CD4-positive, alpha-beta T cell treated with Interleukin-12 subunit alpha and Interleukin-12 subunit beta, for 1 hour (primary cell): Measurements from ENCODE around the gene MYLIP.

ENCODE experiments used
- DNase-seq: peaks from one replicate; pipeline ENCODE4 v3.0.0-alpha.2; 2020

Gene MYLIP

DNA sequence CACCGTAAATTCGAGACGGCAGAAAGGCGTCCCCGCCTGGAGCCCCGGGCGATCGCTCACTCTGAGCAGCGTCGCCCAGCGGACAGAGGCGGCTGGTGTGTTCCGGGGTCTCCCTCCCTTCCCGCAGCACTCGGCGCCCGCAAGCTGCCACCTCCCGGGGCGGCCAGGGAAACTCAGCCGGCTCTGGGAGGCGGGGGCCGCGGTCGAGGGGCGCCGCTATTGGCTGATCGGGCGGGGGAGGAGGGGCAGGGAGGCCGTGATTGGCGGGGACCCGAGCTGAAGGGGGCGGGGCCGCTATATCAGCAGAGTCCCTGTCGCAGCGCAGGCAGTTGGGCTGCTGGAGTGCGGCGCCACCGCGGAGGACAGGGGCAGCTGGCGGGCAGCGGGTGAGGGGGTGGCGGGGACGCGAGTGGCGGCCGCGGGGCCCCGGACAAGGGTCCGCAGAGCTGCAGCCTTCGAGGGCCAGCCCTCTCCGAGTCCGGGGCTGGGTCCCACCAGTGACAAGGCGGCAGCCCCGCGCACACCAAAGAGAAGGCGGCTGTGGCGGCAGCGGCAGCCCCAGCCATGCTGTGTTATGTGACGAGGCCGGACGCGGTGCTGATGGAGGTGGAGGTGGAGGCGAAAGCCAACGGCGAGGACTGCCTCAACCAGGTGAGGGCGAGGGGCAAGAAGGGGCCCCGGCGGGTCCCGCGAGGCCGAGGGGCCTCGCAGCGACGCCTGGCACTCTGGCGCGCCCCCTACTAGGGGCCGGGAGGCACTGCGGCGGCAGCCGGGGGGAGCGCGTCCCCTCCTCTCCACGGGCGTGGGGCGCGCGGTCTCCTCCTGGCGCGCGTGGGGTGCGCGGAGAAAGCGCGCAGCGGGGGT lies at the start of gene MYLIP:
TSS of gene MYLIP (plus strand) at position 328 of the 864 bp plus-strand sequence. CDS start at position 565, 237 bp downstream.
- peak; percentile 98 for DNase-seq

DNA sequence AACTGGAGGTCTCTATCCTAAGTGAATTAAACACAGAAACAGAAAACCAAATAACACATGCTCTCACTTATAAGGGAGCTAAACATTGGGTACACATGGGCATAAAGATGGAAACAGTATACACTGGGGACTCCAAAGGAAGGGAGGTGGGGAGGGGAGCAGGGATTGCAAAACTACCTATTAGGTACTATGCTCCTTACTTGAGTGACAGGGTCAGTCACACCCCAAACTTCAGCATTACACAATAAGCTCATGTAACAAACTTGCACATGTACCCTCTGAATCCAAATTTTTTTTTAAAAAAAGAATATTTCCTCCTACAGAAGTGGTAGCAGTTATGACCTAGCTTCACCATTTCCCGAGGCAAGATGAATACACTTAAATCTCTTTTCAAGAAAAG lies 49.5 kb upstream of the MYLIP start:
- DNase-seq: no peak

DNA sequence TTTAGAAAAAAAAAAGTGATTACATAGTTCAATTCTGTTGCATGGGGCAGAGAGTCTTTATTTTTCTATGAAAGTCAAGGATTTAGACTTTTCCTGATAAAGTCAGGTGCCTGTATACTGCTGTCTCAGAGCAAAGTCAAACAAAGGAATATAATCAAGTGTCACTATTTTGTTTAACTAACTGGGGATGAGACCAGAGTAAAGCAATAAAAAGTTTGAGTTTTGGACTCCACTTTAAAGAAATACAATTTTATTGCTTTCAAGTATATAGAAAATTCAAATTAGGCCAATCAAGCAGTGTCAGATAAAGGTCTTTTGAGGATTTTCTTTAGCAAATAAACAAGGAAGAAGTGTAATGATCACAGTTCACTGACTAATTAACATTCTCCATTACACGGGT lies 48.7 kb upstream of the MYLIP start:
- no peak for DNase-seq

DNA sequence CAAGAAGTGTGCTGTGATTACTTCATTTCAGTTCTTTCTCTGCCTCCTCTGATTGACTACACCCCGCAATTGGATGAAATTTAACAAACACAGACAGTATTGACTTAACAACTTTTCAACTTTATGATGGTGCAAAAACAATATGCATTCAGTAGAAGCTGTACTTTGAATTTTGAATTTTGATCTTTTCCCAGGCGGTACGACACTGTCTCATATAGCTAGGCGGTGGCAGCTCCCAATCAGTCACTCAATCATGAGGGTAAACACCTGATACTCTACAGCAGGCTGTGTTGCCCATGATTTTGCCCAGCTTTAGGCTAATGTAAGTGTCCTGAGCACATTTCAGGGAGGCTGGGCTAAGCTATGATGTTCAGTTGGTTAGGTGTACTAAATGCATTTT lies 47.6 kb upstream of the MYLIP start:
- no peak for DNase-seq

DNA sequence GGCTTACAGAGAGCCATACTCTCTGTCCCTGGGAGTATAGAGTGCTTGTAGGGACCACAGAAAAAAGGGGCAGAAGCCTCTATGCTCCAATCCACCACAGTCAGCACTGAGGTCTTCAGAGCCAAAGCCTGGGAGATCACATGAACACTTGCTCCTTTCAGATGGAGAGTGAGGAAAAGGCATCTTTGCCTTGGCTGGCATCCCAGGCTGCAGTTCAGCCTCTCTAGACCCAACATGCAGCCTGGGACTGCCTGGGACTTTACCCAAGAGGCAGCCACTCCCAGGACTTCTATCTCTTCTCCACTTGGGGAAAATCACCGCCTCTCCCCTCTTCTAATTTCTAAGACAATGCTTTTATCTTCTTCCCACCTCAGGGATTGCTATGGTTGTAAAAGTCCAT lies 46.5 kb upstream of the MYLIP start:
- DNase-seq: no peak

DNA sequence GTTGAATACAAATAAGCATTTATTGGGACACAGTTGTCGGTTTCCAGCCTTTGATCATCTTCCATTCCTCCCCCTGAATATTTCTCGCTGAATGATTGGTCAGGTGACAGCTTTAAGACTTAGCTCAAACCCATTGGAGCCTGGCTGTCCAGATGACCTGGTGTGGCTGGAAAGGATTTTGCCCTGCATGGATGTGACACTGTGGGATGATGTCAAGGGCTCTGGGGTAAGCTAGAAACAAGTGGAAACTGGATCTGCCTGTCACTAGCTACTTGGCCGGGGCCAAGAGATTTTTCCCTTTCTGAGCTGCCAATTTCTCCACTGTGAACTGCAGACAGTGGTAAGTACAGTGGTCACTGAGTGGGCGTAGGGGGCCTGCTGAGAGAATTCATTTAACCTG lies 41.9 kb upstream of the MYLIP start:
- no peak for DNase-seq

DNA sequence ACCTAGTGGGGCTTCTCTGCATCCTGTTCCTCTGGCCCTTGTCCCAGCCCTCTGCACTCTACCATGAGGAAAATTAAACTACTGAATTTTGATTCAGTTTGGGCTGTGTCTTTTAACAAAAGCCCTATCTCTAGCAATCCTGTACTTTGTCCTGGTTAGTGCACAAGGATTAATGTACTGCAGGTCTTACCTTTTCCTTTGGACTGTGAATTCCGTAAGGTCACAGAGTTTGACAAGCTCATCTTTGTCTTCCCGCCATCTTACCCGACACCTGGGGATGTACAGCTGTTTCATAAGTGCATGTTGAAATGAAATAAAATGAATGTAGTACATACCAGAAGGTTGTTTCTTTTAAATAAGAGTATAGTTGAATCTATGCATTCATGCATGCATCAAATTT lies 41.5 kb upstream of the MYLIP start:
- DNase-seq: no peak

DNA sequence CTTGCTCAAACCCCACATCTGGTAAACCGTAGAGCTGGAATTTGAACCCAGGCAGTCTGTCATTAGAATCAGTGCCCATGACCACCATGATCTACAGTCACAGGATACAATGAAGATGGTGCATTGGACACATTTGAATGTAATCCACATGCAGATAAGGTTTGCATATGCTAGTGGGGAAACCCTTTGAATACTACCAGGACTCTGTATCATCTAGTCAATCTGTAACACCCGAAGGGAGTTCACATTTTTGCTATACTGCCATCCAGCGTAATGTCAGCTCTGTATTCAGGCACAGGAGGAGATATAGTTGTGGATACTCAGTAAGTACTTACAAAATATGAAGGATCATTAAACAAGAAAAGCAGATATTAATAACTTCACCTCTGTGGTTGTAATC lies 40.5 kb upstream of the MYLIP start:
- DNase-seq: no peak

DNA sequence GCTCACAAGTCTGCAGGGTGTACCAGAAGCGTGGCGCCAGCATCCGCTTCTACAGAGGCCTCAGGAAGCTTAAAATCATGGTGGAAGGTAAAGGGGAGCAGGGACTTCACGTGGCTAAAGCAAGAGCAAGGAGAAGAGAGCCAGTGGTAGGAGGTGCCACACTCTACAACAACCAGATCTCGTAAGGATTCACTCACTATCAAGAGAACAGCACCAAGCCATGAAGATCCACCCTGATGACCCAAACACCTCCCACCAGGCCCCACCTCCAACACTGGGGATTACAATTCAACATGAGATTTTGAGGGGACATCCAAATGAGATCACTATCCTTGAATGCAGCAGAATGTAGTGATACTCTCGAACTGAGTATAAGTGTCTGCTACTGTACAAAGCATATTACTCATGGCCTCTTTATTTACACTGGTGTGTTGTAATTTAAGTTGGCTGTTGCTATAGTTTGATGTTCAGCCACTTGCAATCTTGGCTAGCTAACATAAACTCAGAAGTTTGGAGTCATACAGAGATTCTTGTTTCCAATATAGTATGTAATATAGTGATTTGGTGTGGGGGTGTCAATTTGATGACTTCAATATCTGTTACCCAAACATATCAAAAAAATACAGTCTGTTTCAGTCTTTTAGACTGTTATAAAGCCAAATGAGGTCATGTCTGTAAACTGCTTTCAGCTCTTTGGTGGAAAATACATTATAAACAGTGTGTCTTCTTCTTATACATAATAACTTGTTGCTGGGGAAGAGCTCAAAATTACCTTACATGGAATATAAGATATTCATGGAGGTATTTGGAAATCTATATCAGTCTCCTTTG lies 39.4 kb upstream of the MYLIP start:
- no peak for DNase-seq

DNA sequence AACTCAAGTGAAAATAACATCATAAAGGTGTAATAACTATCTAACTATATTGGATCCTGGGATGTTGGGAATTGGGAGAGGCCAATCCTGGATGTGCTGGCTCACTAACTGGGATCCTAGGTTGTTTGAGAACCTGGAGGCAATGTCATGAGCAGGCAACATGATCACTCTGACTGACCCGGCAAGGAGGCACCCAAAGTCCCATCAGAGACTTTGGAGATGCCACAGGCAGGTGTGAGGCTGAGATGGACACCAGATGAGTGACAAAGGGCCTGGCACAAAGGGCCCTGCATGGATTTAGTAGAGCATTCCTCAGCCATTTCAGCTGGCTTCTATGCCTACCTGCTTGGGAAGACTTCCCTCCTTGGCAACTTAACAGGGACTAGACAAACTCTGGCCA lies 38.4 kb upstream of the MYLIP start:
- DNase-seq: no peak

DNA sequence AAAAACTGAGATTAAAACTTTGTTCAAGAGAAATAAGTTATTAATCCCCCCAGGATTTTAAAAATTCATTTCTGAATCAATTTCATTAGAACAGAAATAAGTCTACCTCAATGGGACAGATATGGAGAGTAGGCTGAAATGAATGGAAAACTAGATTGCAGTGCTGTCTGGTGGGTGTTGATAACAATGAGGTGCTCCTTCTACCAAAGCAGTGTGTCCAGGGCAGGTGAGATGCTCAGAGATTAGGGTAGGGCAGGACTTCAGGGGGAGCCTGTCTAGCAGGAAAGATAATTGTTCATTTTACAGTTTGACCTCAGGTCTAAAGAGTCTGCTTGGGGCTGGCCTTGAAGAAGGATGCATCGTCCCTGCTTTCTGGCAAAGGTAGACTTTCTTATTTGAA lies 38.0 kb upstream of the MYLIP start:
- DNase-seq: no peak

DNA sequence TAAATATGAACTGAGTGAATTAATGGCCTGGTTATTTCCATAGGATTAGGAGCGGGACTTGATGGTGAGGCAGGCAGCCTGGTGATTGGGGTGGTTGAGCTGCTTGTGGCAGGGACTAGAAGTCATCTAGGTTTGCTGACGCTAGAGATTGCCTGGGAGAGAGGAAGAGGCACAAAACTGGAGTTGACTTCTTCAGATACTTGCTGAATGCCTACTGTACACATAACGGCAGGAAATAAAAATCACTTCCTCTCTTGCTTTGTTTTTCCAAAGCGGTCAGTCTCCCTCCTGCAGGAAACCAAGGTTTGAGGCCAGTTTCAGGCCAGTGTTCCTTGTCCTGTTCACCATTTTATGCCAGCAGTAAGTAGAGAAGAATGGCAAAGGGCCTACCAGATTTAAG lies 36.7 kb upstream of the MYLIP start:
- DNase-seq: no peak

DNA sequence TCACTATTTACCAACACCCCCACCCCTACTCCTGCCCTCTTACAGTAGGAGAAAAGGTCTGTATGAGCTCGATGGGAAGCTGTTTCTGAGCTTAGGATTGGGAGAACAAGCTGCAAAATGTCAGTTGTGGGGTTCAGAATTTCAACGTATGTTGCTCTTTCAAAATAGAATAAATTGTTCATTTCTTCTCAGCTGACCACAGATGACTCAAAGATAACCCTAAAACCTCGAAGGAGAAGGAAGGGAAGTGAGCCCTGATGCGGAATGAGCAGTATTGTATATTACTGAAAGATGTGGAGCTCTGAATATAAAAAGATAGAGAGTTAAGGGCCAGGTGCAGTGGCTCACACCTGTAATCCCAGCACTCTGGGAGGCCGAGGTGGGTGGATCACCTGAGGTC lies 35.9 kb upstream of the MYLIP start:
- no peak for DNase-seq

DNA sequence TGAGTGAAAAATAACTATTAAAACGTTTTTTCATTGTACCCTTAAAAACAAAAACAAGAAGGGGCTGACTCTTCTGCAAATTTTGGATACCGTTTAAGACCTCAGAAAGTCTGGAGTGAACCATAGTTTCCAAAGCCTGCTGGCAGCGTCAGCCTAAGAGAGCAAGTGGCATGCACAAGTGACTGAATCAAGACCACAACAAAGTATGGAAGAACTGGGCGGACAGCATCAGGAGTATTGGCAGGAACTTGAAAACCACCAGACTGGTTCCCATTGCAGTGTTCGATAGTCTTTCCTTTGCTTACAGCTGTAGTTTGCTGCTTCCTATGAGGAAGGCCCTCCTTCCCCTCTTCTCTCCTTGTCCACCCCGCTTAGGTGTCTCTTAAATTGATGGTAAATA lies 33.7 kb upstream of the MYLIP start:
- no peak for DNase-seq

DNA sequence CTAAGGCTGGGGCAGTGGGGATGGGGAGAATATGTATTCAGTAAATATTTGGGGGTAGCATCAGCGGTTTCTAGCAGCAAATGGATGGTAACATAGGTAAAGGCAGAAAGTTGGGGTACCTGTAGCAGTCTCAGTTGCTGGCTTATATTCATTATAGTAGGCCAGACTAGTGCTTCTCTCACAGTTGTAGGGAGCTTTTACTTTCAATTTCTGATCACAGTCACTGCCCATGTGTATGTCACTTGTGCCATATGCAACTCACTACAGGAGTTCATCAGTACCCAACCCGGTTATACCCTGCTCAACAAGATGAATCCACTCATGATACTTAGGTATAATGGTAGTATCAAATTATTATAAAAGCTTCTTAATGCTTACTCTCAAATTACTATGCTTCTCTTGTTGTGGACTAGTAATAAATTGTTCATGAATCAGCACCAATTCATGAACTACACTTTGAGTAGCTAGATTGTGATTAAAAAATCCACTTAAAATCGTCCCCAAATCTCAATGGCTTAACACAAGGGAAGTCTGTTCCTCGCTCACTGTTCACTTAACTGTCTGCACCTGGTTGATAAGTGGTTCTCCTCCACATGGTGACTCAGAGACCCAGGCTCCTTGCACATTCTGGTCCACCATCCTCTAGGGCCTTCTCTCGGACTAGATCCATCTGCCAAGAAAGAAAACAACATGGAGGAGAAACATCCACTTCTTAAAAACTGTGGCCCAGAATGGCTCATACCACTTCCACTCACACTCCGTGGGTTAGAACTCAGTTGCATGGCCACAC lies 31.3 kb upstream of the MYLIP start:
- DNase-seq: no peak

DNA sequence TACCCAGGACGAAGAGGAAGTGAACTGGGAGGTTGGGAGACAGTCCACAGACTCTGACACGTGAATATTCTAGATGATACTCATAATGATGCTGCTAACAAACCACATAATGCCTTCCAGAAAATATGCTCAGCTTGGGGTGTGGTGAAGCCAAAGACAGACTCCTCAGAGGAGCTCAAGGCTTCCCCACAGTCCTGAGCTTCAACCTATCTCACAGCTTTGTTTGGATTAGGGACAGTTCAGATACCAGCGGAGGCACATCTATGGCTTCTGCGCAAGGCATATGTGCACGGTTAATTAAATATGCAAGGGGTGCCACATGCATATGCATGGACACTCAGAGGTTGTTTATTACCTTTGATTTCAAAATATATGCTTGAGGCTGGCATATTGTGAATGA lies 30.7 kb upstream of the MYLIP start:
- no peak for DNase-seq

DNA sequence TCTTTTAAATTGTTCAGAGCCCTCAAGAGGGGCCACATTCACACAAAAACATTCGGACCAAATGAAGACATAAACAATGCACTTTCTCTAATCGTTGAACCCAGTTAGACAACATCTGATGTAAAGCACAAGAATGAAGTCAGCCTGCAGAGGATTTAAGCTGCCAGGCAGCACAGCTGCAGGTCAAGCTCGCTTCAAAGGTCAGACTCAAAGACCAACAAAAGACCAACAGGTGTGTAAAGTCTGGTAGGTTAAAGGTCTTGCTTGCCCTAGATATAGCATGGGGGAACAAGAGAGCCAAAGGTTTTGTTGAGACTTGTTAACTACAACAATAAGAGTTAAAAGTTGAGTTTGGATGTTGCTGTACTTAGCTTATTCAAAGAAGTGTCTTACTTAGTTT lies 26.7 kb upstream of the MYLIP start:
- DNase-seq: no peak

DNA sequence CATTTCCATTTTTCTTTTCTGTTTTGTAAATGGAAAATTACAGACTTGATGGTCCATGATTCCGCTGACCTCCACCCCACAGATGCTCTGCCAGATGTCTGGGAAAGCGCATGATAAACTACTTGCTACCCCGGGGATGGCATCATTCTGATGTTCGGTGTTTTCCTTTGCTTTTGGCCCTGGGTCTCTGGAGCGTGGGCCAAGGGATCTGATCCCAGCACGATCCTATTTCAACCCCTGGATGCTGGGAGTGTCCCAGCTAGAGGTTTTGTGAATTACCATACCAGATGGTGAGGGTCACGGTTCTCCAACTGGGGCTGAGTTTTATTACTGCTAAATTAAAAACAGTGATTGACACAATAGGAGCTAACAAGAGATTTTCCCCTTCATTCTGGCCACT lies 25.2 kb upstream of the MYLIP start:
- DNase-seq: no peak

DNA sequence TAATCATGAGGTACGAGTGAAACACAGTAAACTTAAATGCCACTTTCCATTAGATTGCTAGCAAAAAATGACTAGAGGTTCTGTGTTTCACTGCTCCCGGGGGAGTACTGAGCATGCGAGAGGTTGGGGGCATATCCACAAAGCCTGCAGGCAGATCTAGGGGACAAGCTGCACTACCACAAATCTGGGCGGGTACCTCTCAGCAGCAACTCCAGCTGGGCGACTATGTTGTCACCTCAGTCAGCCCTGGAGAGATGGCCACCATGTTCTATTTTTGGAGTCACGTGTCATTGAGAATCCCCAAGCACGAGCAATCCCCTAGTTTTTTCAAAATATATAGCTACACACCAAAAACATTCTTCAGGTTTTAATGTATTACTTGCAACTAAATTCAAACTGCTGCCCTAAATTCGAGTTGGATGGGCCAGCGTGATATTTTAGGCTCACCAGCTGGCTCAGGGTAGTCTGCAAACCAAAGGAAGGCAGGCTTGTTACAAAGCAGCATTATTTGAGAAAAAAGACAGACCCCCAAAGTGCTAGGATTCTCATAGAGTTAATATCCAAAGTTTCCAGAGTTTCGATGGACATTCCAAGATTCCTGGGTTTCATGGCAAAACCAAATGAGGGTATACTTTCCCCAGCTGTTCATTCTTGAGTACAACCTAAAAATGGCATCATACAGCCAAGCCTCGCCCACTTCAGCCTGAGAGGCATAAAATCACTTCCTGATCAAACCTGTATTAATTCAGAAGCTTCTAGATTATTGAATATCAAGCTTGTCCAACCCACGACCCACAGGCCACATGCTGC lies 24.1 kb upstream of the MYLIP start:
- DNase-seq: no peak

DNA sequence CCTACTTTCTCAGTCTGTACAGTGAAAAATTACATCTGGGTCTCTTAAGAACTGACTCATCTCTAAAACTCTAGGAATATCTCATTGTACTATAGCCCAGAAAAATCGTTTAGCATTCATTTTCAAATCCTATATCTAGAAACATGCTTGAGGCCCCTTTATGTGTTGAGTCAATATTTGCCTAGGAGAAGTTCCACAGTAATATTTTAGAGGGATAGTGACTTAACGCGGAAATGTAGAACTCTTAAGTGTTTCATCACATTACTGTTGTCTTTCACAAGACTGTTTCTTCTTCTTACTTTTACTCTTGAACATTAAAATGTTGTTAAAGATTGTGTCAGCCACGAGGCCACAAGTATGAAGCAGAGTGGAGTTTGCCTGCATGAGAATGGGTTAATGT lies 23.0 kb upstream of the MYLIP start:
- DNase-seq: no peak

DNA sequence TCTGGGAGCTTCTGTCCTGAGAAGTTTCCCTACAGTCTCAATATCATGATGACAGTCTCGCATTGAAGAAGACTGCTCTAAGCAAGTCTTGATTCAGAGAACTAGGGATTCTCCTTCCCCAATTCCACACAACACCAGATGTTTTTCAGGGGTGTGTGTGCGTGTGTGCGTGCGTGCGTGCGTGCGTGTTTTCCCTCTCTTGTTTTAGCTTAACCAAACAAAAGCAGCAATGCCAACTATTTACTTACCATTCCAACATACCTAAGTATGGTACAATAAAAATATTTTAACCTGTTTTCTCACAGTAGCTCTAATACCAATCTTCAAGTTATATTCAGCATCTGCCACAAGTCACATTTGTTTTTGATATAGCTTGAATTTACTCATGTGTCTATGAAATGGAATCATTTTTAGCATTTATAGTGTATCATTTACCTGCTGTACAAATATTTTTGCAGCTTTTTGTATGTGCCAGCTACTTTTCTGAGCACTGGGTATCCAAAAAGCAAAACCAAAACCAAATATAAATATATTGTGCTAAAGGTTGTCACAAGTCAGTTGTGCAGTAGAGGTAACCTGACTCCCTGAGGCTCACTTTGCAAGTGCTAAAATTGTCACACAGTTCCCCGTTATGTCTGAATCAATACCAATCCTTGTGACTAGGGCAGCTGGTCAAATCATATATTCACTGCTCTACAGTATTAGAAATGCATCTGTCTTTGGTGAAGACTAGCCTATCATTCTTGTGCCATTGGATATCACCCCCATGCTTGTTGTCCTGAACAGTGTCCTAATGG lies 21.7 kb upstream of the MYLIP start:
- no peak for DNase-seq

DNA sequence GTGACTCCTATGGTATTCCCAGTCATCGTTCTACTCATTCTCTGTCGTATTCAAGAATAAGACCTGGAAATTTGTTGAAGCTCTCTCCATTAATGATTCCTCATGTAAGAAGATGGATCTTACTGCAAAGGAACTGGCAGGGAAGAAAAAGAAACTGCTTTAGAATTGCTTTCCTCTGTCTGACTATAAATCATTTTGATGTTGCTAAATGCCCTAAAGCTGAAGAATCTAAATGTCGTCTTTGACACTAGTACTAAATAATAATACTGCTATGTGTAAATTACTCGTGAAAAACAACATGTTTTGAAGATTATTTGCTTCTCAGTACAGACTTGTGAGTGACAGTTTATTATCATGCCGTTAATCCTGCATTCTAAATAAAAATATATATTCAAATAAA lies 20.5 kb upstream of the MYLIP start:
- DNase-seq: no peak
